ENCODE measurements around the gene CERS6. TPM values are rescaled to one million over a fixed set of nuclear protein-coding genes. Genes with fewer than 3 reads are reported as not detected.

The CERS6 gene
- total RNA-seq, 2 donors from 2014 or later = 7.7 to 21.5 TPM

GRCh38 chr2:168604252-168604651, 148.2 kb downstream of the CERS6 start:
- ATAC-seq (replicated peaks) = no peak
- no peaks in the 10 kb centered on the region for H3K27me3 Mint-ChIP-seq
- H3K27ac Mint-ChIP-seq = no peak overlapping the region
- peaks cover 7% of the 10 kb centered on the region for H3K9me3 Mint-ChIP-seq
- H3K4me1 Mint-ChIP-seq = no peaks in the 10 kb centered on the region
- H3K36me3 Mint-ChIP-seq (ENCODE audit: low read depth) = no peaks in the 10 kb centered on the region
- no peak overlapping the region for H3K4me3 Mint-ChIP-seq

GRCh38 chr2:168607992-168608391, 151.9 kb downstream of the CERS6 start:
- Mint-ChIP-seq H3K4me3 (no peak overlapping the region), H3K36me3 (ENCODE audit: low read depth) (no peaks in the 10 kb centered on the region), H3K4me1 (no peaks in the 10 kb centered on the region), H3K9me3 (peaks cover 11% of the 10 kb centered on the region), H3K27me3 (no peaks in the 10 kb centered on the region), H3K27ac (no peak overlapping the region)
- peak; percentile 18 for ATAC-seq (replicated peaks)

- no peak for ATAC-seq (replicated peaks)
- no peaks in the 10 kb centered on the region for H3K4me1 Mint-ChIP-seq
- H3K4me3 Mint-ChIP-seq = no peak overlapping the region
Observed at GRCh38 chr2:168608796-168609195, 152.7 kb downstream of the CERS6 start.

GRCh38 chr2:168611091-168611490, 155.0 kb downstream of the CERS6 start:
- Mint-ChIP-seq H3K9me3 (peaks cover 5% of the 10 kb centered on the region), H3K27ac (no peak overlapping the region), H3K36me3 (ENCODE audit: low read depth) (no peaks in the 10 kb centered on the region), H3K4me3 (no peak overlapping the region), H3K27me3 (no peaks in the 10 kb centered on the region), H3K4me1 (no peaks in the 10 kb centered on the region)
- ATAC-seq (replicated peaks) = no peak

More at GRCh38 chr2:168608796-168609195, 152.7 kb downstream of the CERS6 start:
- H3K27me3 Mint-ChIP-seq = no peaks in the 10 kb centered on the region
- H3K36me3 Mint-ChIP-seq (ENCODE audit: low read depth) = no peaks in the 10 kb centered on the region
- no peak overlapping the region for H3K27ac Mint-ChIP-seq
- peaks cover 13% of the 10 kb centered on the region for H3K9me3 Mint-ChIP-seq

- Mint-ChIP-seq H3K9me3 (peaks cover 5% of the 10 kb centered on the region), H3K4me1 (no peaks in the 10 kb centered on the region), H3K27ac (no peak overlapping the region), H3K36me3 (ENCODE audit: low read depth) (no peaks in the 10 kb centered on the region), H3K4me3 (no peak overlapping the region), H3K27me3 (no peaks in the 10 kb centered on the region)
- ATAC-seq (replicated peaks) = no peak
Observed at GRCh38 chr2:168611896-168612650, 156.0 kb downstream of the CERS6 start.

GRCh38 chr2:168612719-168613118, 156.6 kb downstream of the CERS6 start:
- ATAC-seq (replicated peaks) = no peak
- H3K27ac Mint-ChIP-seq = no peak overlapping the region
- no peak overlapping the region for H3K4me3 Mint-ChIP-seq
- no peaks in the 10 kb centered on the region for H3K36me3 Mint-ChIP-seq (ENCODE audit: low read depth)
- no peaks in the 10 kb centered on the region for H3K4me1 Mint-ChIP-seq
- no peaks in the 10 kb centered on the region for H3K27me3 Mint-ChIP-seq
- peaks cover 5% of the 10 kb centered on the region for H3K9me3 Mint-ChIP-seq

GRCh38 chr2:168613551-168613950, 157.5 kb downstream of the CERS6 start:
- Mint-ChIP-seq H3K27me3 (no peaks in the 10 kb centered on the region), H3K4me3 (no peak overlapping the region), H3K9me3 (peaks cover 5% of the 10 kb centered on the region), H3K36me3 (ENCODE audit: low read depth) (no peaks in the 10 kb centered on the region), H3K4me1 (no peaks in the 10 kb centered on the region), H3K27ac (no peak overlapping the region)
- no peak for ATAC-seq (replicated peaks)

- Mint-ChIP-seq H3K27ac (no peak overlapping the region), H3K4me3 (no peak overlapping the region), H3K27me3 (no peaks in the 10 kb centered on the region), H3K36me3 (ENCODE audit: low read depth) (no peaks in the 10 kb centered on the region), H3K4me1 (no peaks in the 10 kb centered on the region), H3K9me3 (peaks cover 5% of the 10 kb centered on the region)
- no peak for ATAC-seq (replicated peaks)
Observed at GRCh38 chr2:168614172-168615018, 158.3 kb downstream of the CERS6 start.

GRCh38 chr2:168620554-168620953, 164.5 kb downstream of the CERS6 start:
- H3K36me3 Mint-ChIP-seq (ENCODE audit: low read depth) = no peaks in the 10 kb centered on the region
- H3K4me3 Mint-ChIP-seq = no peak overlapping the region
- H3K9me3 Mint-ChIP-seq = no peaks in the 10 kb centered on the region
- H3K27ac Mint-ChIP-seq = no peak overlapping the region
- H3K4me1 Mint-ChIP-seq = no peaks in the 10 kb centered on the region
- no peaks in the 10 kb centered on the region for H3K27me3 Mint-ChIP-seq
- no peak for ATAC-seq (replicated peaks)

- H3K4me1 Mint-ChIP-seq = no peaks in the 10 kb centered on the region
- no peaks in the 10 kb centered on the region for H3K9me3 Mint-ChIP-seq
- no peak overlapping the region for H3K4me3 Mint-ChIP-seq
- H3K27me3 Mint-ChIP-seq = no peaks in the 10 kb centered on the region
- H3K27ac Mint-ChIP-seq = no peak overlapping the region
- ATAC-seq (replicated peaks) = no peak
- no peaks in the 10 kb centered on the region for H3K36me3 Mint-ChIP-seq (ENCODE audit: low read depth)
Observed at GRCh38 chr2:168622559-168622958, 166.5 kb downstream of the CERS6 start.

- H3K9me3 Mint-ChIP-seq = no peaks in the 10 kb centered on the region
- H3K4me3 Mint-ChIP-seq = no peak overlapping the region
- no peaks in the 10 kb centered on the region for H3K4me1 Mint-ChIP-seq
- ATAC-seq (replicated peaks) = no peak
- no peak overlapping the region for H3K27ac Mint-ChIP-seq
- no peaks in the 10 kb centered on the region for H3K36me3 Mint-ChIP-seq (ENCODE audit: low read depth)
- H3K27me3 Mint-ChIP-seq = no peaks in the 10 kb centered on the region
Observed at GRCh38 chr2:168624028-168624427, 168.0 kb downstream of the CERS6 start.

GRCh38 chr2:168626096-168626495, 170.0 kb downstream of the CERS6 start:
- no peak overlapping the region for H3K27ac Mint-ChIP-seq
- no peak overlapping the region for H3K4me3 Mint-ChIP-seq
- no peaks in the 10 kb centered on the region for H3K27me3 Mint-ChIP-seq
- ATAC-seq (replicated peaks) = no peak
- H3K9me3 Mint-ChIP-seq = no peaks in the 10 kb centered on the region
- H3K4me1 Mint-ChIP-seq = no peaks in the 10 kb centered on the region
- H3K36me3 Mint-ChIP-seq (ENCODE audit: low read depth) = no peaks in the 10 kb centered on the region

GRCh38 chr2:168626647-168627046, 170.6 kb downstream of the CERS6 start:
- Mint-ChIP-seq H3K4me3 (no peak overlapping the region), H3K27ac (no peak overlapping the region), H3K27me3 (no peaks in the 10 kb centered on the region), H3K36me3 (ENCODE audit: low read depth) (no peaks in the 10 kb centered on the region), H3K9me3 (no peaks in the 10 kb centered on the region), H3K4me1 (no peaks in the 10 kb centered on the region)
- no peak for ATAC-seq (replicated peaks)

- Mint-ChIP-seq H3K9me3 (no peaks in the 10 kb centered on the region), H3K4me1 (no peaks in the 10 kb centered on the region), H3K27ac (no peak overlapping the region), H3K36me3 (ENCODE audit: low read depth) (no peaks in the 10 kb centered on the region), H3K27me3 (no peaks in the 10 kb centered on the region), H3K4me3 (no peak overlapping the region)
- ATAC-seq (replicated peaks) = no peak
Observed at GRCh38 chr2:168632709-168633121, 176.6 kb downstream of the CERS6 start.

GRCh38 chr2:168633200-168633599, 177.1 kb downstream of the CERS6 start:
- Mint-ChIP-seq H3K36me3 (ENCODE audit: low read depth) (no peaks in the 10 kb centered on the region), H3K4me1 (no peaks in the 10 kb centered on the region), H3K9me3 (no peaks in the 10 kb centered on the region), H3K27me3 (no peaks in the 10 kb centered on the region), H3K4me3 (no peak overlapping the region), H3K27ac (no peak overlapping the region)
- no peak for ATAC-seq (replicated peaks)

Data from activated T-helper 17 cell treated with anti-CD3 and anti-CD28 coated beads, Interleukin-2, amount 50 U/mL, for 72 hours (primary cell).